T-helper 1 cell treated with Interleukin-12 subunit alpha and Interleukin-12 subunit beta and Interleukin-4 antibody, amounts not matched to agents 30 ng/mL and 1 ng/mL, for 36 hours (primary cell): ENCODE results near the gene SLC22A1. TPM values are rescaled to one million over a fixed set of nuclear protein-coding genes. Genes with fewer than 3 reads are reported as not detected.

Source experiments
- total RNA-seq: library from RNA; stranded (reverse); gene quantifications from 2 replicates; pipeline ENCODE4 v1.2.3, GENCODE V29; 2022

Gene SLC22A1
- total RNA-seq, 1 donor from 2014 or later, result 4.0 TPM

Other genes with a start within 250 kb of the SLC22A1 start
- gene MAS1, start 230.8 kb upstream of the SLC22A1 start, total RNA-seq, result not detected in 2 replicates
- 93.0 and 95.3 TPM in 2 replicates for gene IGF2R, start 152.7 kb upstream of the SLC22A1 start, total RNA-seq
- not detected in 2 replicates for gene SLC22A2, start 137.0 kb downstream of the SLC22A1 start, total RNA-seq
- gene SLC22A3, start 226.6 kb downstream of the SLC22A1 start, total RNA-seq, result not detected in 2 replicates